ENCODE results near the gene NPRL2. TPM values are rescaled to one million over a fixed set of nuclear protein-coding genes. Genes with fewer than 3 reads are reported as not detected.

Gene NPRL2
- total and polyA plus RNA-seq, 2 experiments from 2014 or later, result 33.2 to 51.9 TPM

- TF ChIP-seq, protein P1, sequence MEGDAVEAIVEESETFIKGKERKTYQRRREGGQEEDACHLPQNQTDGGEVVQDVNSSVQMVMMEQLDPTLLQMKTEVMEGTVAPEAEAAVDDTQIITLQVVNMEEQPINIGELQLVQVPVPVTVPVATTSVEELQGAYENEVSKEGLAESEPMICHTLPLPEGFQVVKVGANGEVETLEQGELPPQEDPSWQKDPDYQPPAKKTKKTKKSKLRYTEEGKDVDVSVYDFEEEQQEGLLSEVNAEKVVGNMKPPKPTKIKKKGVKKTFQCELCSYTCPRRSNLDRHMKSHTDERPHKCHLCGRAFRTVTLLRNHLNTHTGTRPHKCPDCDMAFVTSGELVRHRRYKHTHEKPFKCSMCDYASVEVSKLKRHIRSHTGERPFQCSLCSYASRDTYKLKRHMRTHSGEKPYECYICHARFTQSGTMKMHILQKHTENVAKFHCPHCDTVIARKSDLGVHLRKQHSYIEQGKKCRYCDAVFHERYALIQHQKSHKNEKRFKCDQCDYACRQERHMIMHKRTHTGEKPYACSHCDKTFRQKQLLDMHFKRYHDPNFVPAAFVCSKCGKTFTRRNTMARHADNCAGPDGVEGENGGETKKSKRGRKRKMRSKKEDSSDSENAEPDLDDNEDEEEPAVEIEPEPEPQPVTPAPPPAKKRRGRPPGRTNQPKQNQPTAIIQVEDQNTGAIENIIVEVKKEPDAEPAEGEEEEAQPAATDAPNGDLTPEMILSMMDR (IDR thresholded peaks at IDR 0.05; ENCODE audit: low read depth, low read length), result no peak
- H3K9me3 ChIP-seq (ENCODE audit: low read depth), result no peaks in the 10 kb centered on the region
- H3K27ac ChIP-seq, result no peak overlapping the region
- no peaks in the 10 kb centered on the region for H3K36me3 ChIP-seq
- no peaks in the 10 kb centered on the region for H3K27me3 ChIP-seq
- H3K4me3 ChIP-seq, result peak overlapping the region; percentile 32
- H3K4me1 ChIP-seq (ENCODE audit: low read depth), result no peaks in the 10 kb centered on the region
- no peak for DNase-seq (ENCODE audit: low read depth in 1 of 2, low spot score in 1 of 2)
These were observed 14.1 kb upstream of the NPRL2 start for GRCh38 chr3:50364573-50365079.

- Histone ChIP-seq H3K27ac (no peak overlapping the region), H3K9me3 (ENCODE audit: low read depth) (no peaks in the 10 kb centered on the region), H3K4me1 (ENCODE audit: low read depth) (peaks cover 21% of the 10 kb centered on the region), H3K36me3 (peaks cover 6% of the 10 kb centered on the region), H3K4me3 (no peak overlapping the region), H3K27me3 (no peaks in the 10 kb centered on the region)
- TF ChIP-seq, protein P1 (IDR thresholded peaks at IDR 0.05; ENCODE audit: low read depth, low read length), result no peak
- no peak for DNase-seq (ENCODE audit: low read depth in 1 of 2, low spot score in 1 of 2)
These were observed 9.2 kb upstream of the NPRL2 start for GRCh38 chr3:50359760-50360110.

DNA sequence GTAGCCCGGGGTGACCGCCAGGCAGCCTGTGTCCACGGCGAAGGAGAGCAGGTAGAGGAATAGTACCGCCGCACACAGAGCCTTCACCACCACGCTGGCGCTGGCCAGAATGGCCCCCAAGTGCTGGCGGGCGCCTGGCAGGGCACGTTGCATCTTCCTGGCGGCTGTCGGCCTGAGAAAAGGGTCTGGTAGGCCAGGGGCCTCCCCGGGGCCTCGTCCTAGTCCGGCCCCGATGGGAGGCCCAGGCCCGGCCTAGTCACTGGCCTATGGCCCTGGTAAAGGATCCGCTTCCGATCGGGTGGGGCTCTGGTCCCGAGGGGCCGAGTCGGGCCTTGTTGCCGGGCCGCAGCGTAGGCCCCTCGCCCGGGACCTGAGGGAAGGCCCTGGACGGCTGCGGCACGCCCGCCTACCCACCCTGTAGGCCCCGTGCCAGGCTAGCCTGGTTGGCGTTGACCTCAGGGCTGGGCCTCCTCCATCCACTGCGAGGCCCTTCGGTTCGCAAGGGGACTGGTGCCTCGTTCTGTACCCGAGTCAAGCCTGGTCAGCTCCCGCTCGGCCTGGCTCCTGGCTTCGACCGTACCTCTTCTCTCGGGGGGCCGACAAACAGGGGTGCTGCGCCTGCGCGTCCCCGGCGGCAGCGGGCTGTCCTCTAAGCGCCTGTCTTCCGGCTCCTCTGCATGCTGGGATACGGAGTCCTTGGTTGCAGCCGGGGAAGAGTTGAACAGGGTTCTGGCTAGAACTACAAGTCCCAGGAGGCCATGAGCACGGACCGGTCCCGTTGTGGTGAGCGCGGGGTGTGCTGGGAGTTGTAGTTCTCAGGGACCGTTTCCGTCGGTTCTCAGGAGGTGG, 8.6 kb upstream of the NPRL2 start, which contains the start of gene TMEM115:
Gene TMEM115, minus strand, starts transcription at position 611 of the 849 bp plus-strand sequence. Its CDS starts 458 bp downstream, at position 153.
- TF ChIP-seq, protein P1 (IDR thresholded peaks at IDR 0.05; ENCODE audit: low read depth, low read length), result no peak
- H3K36me3 ChIP-seq, result peaks cover 10% of the 10 kb centered on the region
- H3K27ac ChIP-seq, result peak within 1 kb of the TSS; percentile 89
- peaks cover 21% of the 10 kb centered on the region for H3K4me1 ChIP-seq (ENCODE audit: low read depth)
- H3K27me3 ChIP-seq, result no peaks in the 10 kb centered on the region
- H3K4me3 ChIP-seq, result peak within 1 kb of the TSS; percentile 86
- H3K9me3 ChIP-seq (ENCODE audit: low read depth), result no peaks in the 10 kb centered on the region
- peak; percentile 98 to 99 for DNase-seq (ENCODE audit: low read depth in 1 of 2, low spot score in 1 of 2)

GRCh38 chr3:50358355-50358910, 7.9 kb upstream of the NPRL2 start:
- H3K4me3 ChIP-seq, result peak overlapping the region; percentile 86
- TF ChIP-seq, protein P1 (IDR thresholded peaks at IDR 0.05; ENCODE audit: low read depth, low read length), result no peak
- no peaks in the 10 kb centered on the region for H3K9me3 ChIP-seq (ENCODE audit: low read depth)
- H3K27me3 ChIP-seq, result no peaks in the 10 kb centered on the region
- peaks cover 10% of the 10 kb centered on the region for H3K36me3 ChIP-seq
- H3K4me1 ChIP-seq (ENCODE audit: low read depth), result peaks cover 21% of the 10 kb centered on the region
- DNase-seq (ENCODE audit: low read depth in 1 of 2, low spot score in 1 of 2), result no peak
- H3K27ac ChIP-seq, result peak overlapping the region; percentile 89

DNA sequence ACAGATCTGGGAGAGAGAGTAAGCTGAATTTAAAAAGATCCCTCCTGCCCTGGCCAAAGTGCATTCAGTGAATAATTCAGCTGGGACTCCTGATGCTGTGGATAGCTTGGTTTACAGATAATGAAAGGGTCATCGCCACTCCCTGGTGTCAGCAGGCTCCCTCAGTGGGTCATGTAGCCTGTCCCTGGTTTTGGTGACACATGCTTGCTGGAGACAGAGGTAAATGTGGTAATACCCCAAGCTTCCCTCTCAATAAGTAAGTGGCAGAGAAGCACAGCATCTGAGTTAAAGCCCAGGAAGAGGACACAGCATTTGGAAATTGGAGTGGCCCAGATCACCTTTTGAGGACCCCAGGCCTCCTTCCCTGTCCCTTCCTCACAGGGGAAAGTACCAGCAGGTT, 6.9 kb upstream of the NPRL2 start:
- peaks cover 21% of the 10 kb centered on the region for H3K4me1 ChIP-seq (ENCODE audit: low read depth)
- TF ChIP-seq, protein P1 (IDR thresholded peaks at IDR 0.05; ENCODE audit: low read depth, low read length), result no peak
- H3K27me3 ChIP-seq, result no peaks in the 10 kb centered on the region
- no peaks in the 10 kb centered on the region for H3K9me3 ChIP-seq (ENCODE audit: low read depth)
- DNase-seq (ENCODE audit: low read depth in 1 of 2, low spot score in 1 of 2), result no peak
- no peak overlapping the region for H3K27ac ChIP-seq
- peaks cover 10% of the 10 kb centered on the region for H3K36me3 ChIP-seq
- peak overlapping the region; percentile 17 for H3K4me3 ChIP-seq
